Neural progenitor cell (in vitro differentiated cells): ENCODE measurements around the gene MOAP1.

ENCODE experiments used
- EZH2 ChIP-seq: fragments of 200-600 bp; sonication (generic); IDR thresholded peaks from 2 replicates; pipeline ENCODE4 v1.6.1; 2017; ENCODE audit warnings: antibody characterized with exemption, mild to moderate bottlenecking, moderate library complexity
- EZH2phosphoT487 ChIP-seq: fragments of 200-600 bp; sonication (generic); IDR thresholded peaks from 2 replicates; pipeline ENCODE4 v1.6.1; 2017; ENCODE audit warnings: antibody characterized with exemption
- TF ChIP-seq, protein P1 (sequence below): fragments of 200-600 bp; sonication (generic); IDR thresholded peaks from 2 replicates; pipeline ENCODE4 v1.5.1; 2017; ENCODE audit warnings: antibody characterized with exemption, mild to moderate bottlenecking

DNA sequence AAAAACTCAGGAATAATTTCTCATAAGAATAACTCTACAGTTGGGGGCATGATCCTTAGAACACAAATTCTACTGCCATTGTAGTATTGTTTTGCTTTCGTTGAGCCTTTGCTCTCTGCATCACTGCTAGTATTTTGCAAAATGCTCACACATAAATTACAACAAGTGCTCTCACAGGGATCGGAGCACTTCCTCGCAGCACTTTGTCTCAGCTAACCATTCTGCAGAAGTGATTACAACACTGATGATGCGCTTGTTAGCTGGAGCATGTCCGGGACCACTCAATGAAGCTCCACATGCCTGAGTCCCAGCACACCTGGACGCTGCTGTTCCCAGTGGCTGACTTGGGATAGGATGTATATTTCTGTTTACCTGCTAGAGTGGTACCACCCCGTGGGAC, 31.6 kb downstream of the MOAP1 start:
- no peak for TF ChIP-seq EZH2phosphoT487
- TF ChIP-seq, protein P1, sequence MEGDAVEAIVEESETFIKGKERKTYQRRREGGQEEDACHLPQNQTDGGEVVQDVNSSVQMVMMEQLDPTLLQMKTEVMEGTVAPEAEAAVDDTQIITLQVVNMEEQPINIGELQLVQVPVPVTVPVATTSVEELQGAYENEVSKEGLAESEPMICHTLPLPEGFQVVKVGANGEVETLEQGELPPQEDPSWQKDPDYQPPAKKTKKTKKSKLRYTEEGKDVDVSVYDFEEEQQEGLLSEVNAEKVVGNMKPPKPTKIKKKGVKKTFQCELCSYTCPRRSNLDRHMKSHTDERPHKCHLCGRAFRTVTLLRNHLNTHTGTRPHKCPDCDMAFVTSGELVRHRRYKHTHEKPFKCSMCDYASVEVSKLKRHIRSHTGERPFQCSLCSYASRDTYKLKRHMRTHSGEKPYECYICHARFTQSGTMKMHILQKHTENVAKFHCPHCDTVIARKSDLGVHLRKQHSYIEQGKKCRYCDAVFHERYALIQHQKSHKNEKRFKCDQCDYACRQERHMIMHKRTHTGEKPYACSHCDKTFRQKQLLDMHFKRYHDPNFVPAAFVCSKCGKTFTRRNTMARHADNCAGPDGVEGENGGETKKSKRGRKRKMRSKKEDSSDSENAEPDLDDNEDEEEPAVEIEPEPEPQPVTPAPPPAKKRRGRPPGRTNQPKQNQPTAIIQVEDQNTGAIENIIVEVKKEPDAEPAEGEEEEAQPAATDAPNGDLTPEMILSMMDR, result no peak
- TF ChIP-seq EZH2, result no peak
